Right atrium auricular region (tissue), 2 donors: Measurements from ENCODE around the gene TEAD1. TPM values are rescaled to one million over a fixed set of nuclear protein-coding genes. Genes with fewer than 3 reads are reported as not detected.

Experiments
- DNase-seq: peaks from one replicate; pipeline ENCODE4 v3.0.0-alpha.2; 2019; ENCODE audit warnings: low spot score
- H3K27ac ChIP-seq, 2 donors: fragments of 200-600 bp; sonication (generic); 1 replicate in 1 of 2; 2 replicates in 1 of 2; pipeline ENCODE4 v1.5.1; 2016 to 2019
- H3K27me3 ChIP-seq, 2 donors: fragments of 200-600 bp; sonication (generic); one replicate each; pipeline versions ENCODE4 v1.5.1 to v1.6.0; 2017 to 2019
- H3K36me3 ChIP-seq: fragments of 200-600 bp; sonication (generic); one replicate; pipeline ENCODE4 v1.5.1; 2016
- H3K4me1 ChIP-seq, 2 donors: fragments of 200-600 bp; sonication (generic); one replicate each; pipeline versions ENCODE4 v1.5.1 to v1.6.0; 2017 to 2019
- H3K4me3 ChIP-seq, 2 donors: fragments of 200-600 bp; sonication (generic); 1 replicate in 1 of 2; 2 replicates in 1 of 2; pipeline ENCODE4 v1.5.1; 2017 to 2019; ENCODE audit warnings: mild to moderate bottlenecking in 1 of 2, moderate library complexity in 1 of 2
- H3K9me3 ChIP-seq, 2 donors: fragments of 200-600 bp; sonication (generic); one replicate each; pipeline ENCODE4 v1.5.1; 2019
- total RNA-seq, 2 donors: library from RNA; depleted of rRNA; stranded (reverse); fragments of >200 nt; gene quantifications; one replicate each; pipeline ENCODE4 v1.1.0, GENCODE V29; 2016
- TF ChIP-seq, protein P1 (sequence below), 2 donors: fragments of 200-600 bp; sonication (generic); IDR thresholded peaks; one replicate each; pipeline ENCODE4 v1.5.1; 2019; ENCODE audit warnings: antibody characterized with exemption in 2 of 2

Gene TEAD1
- total RNA-seq, 2 donors from 2014 or later, result 73.8 to 99.8 TPM

GRCh38 chr11:12942157-12942556, 267.9 kb downstream of the TEAD1 start:
- H3K4me1 ChIP-seq, result no peaks in the 10 kb centered on the region
- no peaks in the 10 kb centered on the region for H3K27me3 ChIP-seq
- no peak for DNase-seq
- H3K27ac ChIP-seq, result no peak overlapping the region
- H3K4me3 ChIP-seq, result no peak overlapping the region
- TF ChIP-seq, protein P1, sequence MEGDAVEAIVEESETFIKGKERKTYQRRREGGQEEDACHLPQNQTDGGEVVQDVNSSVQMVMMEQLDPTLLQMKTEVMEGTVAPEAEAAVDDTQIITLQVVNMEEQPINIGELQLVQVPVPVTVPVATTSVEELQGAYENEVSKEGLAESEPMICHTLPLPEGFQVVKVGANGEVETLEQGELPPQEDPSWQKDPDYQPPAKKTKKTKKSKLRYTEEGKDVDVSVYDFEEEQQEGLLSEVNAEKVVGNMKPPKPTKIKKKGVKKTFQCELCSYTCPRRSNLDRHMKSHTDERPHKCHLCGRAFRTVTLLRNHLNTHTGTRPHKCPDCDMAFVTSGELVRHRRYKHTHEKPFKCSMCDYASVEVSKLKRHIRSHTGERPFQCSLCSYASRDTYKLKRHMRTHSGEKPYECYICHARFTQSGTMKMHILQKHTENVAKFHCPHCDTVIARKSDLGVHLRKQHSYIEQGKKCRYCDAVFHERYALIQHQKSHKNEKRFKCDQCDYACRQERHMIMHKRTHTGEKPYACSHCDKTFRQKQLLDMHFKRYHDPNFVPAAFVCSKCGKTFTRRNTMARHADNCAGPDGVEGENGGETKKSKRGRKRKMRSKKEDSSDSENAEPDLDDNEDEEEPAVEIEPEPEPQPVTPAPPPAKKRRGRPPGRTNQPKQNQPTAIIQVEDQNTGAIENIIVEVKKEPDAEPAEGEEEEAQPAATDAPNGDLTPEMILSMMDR (IDR thresholded peaks at IDR 0.05), result no peak
- peaks cover 35% of the 10 kb centered on the region for H3K36me3 ChIP-seq
- H3K9me3 ChIP-seq, result peaks cover 0 to 8% of the 10 kb centered on the region in 2 donors

- Histone ChIP-seq H3K4me1 (no peaks in the 10 kb centered on the region), H3K4me3 (no peak overlapping the region), H3K9me3 (peaks cover 0 to 8% of the 10 kb centered on the region in 2 donors), H3K27me3 (no peaks in the 10 kb centered on the region), H3K27ac (no peak overlapping the region), H3K36me3 (peaks cover 30% of the 10 kb centered on the region)
- TF ChIP-seq, protein P1 (IDR thresholded peaks at IDR 0.05), result no peak
- DNase-seq, result no peak
These were observed 269.1 kb downstream of the TEAD1 start for GRCh38 chr11:12943311-12943710.

DNA sequence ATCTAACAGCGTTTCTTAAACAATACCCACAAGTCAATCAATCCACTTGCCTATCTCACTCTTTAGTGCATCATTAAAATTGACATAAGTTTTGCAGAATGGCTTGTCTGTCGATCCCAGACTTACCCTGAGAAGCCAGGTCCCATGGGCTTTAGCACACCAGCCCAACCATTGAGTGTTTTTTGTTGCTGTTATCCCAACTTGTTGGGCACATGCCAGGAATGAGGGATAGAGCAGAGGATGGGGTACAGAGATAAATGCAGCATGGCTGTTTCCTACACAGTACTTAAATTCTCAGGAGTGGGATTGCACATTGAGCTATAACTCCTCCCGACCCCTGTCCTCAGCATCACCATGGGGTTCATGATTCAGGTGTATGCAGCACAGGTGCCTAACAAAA, 270.7 kb downstream of the TEAD1 start:
- Histone ChIP-seq H3K4me1 (no peaks in the 10 kb centered on the region), H3K9me3 (peaks cover 0 to 8% of the 10 kb centered on the region in 2 donors)
- TF ChIP-seq, protein P1 (IDR thresholded peaks at IDR 0.05), result no peak

GRCh38 chr11:12949453-12949852, 275.2 kb downstream of the TEAD1 start:
- TF ChIP-seq, protein P1 (IDR thresholded peaks at IDR 0.05), result no peak

More for the DNA sequence above, 270.7 kb downstream of the TEAD1 start:
- no peak for DNase-seq
- Histone ChIP-seq H3K27ac (no peak overlapping the region), H3K27me3 (no peaks in the 10 kb centered on the region), H3K36me3 (peaks cover 19% of the 10 kb centered on the region), H3K4me3 (no peak overlapping the region)

DNA sequence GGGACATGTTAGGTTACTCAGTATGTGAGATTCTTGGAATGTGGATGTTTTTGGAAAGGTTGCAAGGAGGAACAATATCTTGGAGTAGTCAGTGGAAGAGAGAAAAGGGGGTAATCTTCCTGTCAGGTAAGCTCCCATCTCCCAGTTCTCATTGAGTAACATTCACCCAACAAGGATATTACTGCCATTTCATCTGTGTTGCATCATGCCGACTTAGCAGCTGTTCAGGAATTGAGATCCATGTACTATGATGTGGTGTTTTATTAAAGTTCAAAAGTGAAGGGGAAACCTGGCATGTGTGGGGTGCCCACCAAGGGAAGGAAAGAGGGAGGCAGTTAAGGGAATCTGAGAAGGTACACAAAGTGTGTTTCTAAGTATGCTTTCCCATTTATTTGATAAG, 276.4 kb downstream of the TEAD1 start:
- Histone ChIP-seq H3K4me1 (no peaks in the 10 kb centered on the region), H3K4me3 (no peak overlapping the region), H3K27ac (no peak overlapping the region), H3K9me3 (peaks cover 3 to 16% of the 10 kb centered on the region in 2 donors), H3K27me3 (no peaks in the 10 kb centered on the region), H3K36me3 (no peaks in the 10 kb centered on the region)
- TF ChIP-seq, protein P1 (IDR thresholded peaks at IDR 0.05), result no peak
- DNase-seq, result no peak

More at GRCh38 chr11:12949453-12949852, 275.2 kb downstream of the TEAD1 start:
- DNase-seq, result no peak
- Histone ChIP-seq H3K4me3 (no peak overlapping the region), H3K27ac (no peak overlapping the region), H3K27me3 (no peaks in the 10 kb centered on the region), H3K9me3 (peaks cover 3 to 16% of the 10 kb centered on the region in 2 donors), H3K36me3 (no peaks in the 10 kb centered on the region), H3K4me1 (no peaks in the 10 kb centered on the region)

- TF ChIP-seq, protein P1 (IDR thresholded peaks at IDR 0.05), result no peak
- DNase-seq, result no peak
- no peak overlapping the region for H3K4me3 ChIP-seq
These were observed 277.2 kb downstream of the TEAD1 start for GRCh38 chr11:12951376-12951775.

More at GRCh38 chr11:12951376-12951775, 277.2 kb downstream of the TEAD1 start:
- peaks cover 3 to 14% of the 10 kb centered on the region in 2 donors for H3K9me3 ChIP-seq
- no peak overlapping the region for H3K27ac ChIP-seq
- no peaks in the 10 kb centered on the region for H3K36me3 ChIP-seq
- H3K27me3 ChIP-seq, result no peaks in the 10 kb centered on the region
- no peaks in the 10 kb centered on the region for H3K4me1 ChIP-seq
